Fibroblast of the aortic adventitia (primary cell): ENCODE data around the gene GALNT13. TPM values are rescaled to one million over a fixed set of nuclear protein-coding genes. Genes with fewer than 3 reads are reported as not detected.
A peak's percentile ranks its signal among the peaks of the same experiment; 100 is the strongest.

Source experiments
- DNase-seq: peaks from one replicate; pipeline ENCODE4 v3.0.0-alpha.2; 2010; ENCODE audit warnings: low read depth
- H3K4me3 ChIP-seq: 2 replicates; pipeline ENCODE4 v1.5.1; 2011; ENCODE audit warnings: low read depth, mild to moderate bottlenecking, control low read depth, low read length, moderate library complexity
- CTCF ChIP-seq: IDR thresholded peaks from 2 replicates; pipeline ENCODE4 v1.5.1; 2011; ENCODE audit warnings: mild to moderate bottlenecking, low read length, control low read depth, inconsistent platforms; ENCODE audit not compliant: insufficient read depth
- total RNA-seq: library from RNA; depleted of rRNA; stranded (reverse); fragments of >200 nt; gene quantifications from 2 replicates; pipeline ENCODE4 v1.2.3, GENCODE V29; 2012; ENCODE audit warnings: low replicate concordance

GALNT13 gene
- total RNA-seq, 1 donor = 0.45 TPM

- DNase-seq = no peak
- H3K4me3 ChIP-seq = no peak overlapping the region
- TF ChIP-seq CTCF = no peak
Observed at GRCh38 chr2:154400563-154401290, 529.0 kb downstream of the GALNT13 start.

- TF ChIP-seq CTCF = peak; percentile 36
- DNase-seq = peak; percentile 38
- no peak overlapping the region for H3K4me3 ChIP-seq
Observed at GRCh38 chr2:154402213-154402612, 530.5 kb downstream of the GALNT13 start.

- H3K4me3 ChIP-seq = no peak overlapping the region
- DNase-seq = no peak
- TF ChIP-seq CTCF = no peak
Observed at GRCh38 chr2:154403242-154403790, 531.6 kb downstream of the GALNT13 start.

- H3K4me3 ChIP-seq = no peak overlapping the region
- TF ChIP-seq CTCF = no peak
- DNase-seq = no peak
Observed at GRCh38 chr2:154408786-154409185, 537.1 kb downstream of the GALNT13 start.

GRCh38 chr2:154422251-154422650 is 550.5 kb downstream of the GALNT13 start:
- no peak for TF ChIP-seq CTCF
- no peak overlapping the region for H3K4me3 ChIP-seq
- no peak for DNase-seq

- no peak for TF ChIP-seq CTCF
- no peak for DNase-seq
- H3K4me3 ChIP-seq = no peak overlapping the region
Observed at GRCh38 chr2:154425994-154426393, 554.3 kb downstream of the GALNT13 start.

- no peak for TF ChIP-seq CTCF
- H3K4me3 ChIP-seq = no peak overlapping the region
- DNase-seq = no peak
Observed at GRCh38 chr2:154427453-154427852, 555.7 kb downstream of the GALNT13 start.
